Pulmonary artery endothelial cell (primary cell): ENCODE measurements around the gene HES5. TPM values are rescaled to one million over a fixed set of nuclear protein-coding genes. Genes with fewer than 3 reads are reported as not detected.

Experiments
- DNase-seq: peaks from one replicate; pipeline ENCODE4 v3.0.0-alpha.2; 2011; ENCODE audit warnings: low read depth, low spot score
- total RNA-seq: library from RNA; depleted of rRNA; stranded (reverse); fragments of >200 nt; gene quantifications from 2 replicates; pipeline ENCODE4 v1.2.3, GENCODE V29; 2014

The HES5 gene
- total RNA-seq, 1 donor from 2014 or later = not detected

DNA sequence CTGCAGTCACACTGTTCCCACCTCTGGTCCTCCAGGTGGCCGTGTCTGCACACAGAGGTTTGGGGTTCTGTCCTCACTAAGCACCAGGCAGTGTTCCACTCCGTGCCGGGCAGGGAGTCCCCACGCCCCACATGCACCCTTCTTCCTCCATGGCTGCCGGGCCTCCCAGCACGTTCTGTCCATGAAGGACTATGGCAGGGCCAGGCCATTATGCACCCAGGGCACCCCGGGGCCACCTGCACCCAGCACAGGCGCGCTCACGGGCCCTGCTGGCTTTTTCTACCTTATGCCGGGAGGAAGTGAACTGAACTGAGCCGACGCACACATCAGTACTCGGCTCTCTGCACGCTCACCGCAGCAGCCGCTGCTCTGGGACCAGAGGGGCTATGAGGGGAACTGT is 13.9 kb downstream of the HES5 start:
- DNase-seq = no peak

DNA sequence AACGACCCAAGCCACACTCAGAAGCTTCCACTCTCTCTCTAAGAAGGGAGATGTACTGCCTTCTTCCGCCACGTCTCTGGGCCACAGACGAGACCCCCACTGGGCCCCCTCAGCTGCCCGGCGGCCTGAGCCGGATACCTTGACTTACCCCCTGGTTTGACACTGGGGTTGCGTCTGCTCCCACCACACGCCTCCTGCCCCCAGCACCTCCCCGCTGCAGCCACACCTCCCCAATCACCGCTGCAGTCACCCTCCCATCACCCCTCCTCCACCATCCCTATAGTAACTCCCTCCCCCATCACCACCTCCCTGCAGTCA is 14.3 kb downstream of the HES5 start:
- no peak for DNase-seq

DNA sequence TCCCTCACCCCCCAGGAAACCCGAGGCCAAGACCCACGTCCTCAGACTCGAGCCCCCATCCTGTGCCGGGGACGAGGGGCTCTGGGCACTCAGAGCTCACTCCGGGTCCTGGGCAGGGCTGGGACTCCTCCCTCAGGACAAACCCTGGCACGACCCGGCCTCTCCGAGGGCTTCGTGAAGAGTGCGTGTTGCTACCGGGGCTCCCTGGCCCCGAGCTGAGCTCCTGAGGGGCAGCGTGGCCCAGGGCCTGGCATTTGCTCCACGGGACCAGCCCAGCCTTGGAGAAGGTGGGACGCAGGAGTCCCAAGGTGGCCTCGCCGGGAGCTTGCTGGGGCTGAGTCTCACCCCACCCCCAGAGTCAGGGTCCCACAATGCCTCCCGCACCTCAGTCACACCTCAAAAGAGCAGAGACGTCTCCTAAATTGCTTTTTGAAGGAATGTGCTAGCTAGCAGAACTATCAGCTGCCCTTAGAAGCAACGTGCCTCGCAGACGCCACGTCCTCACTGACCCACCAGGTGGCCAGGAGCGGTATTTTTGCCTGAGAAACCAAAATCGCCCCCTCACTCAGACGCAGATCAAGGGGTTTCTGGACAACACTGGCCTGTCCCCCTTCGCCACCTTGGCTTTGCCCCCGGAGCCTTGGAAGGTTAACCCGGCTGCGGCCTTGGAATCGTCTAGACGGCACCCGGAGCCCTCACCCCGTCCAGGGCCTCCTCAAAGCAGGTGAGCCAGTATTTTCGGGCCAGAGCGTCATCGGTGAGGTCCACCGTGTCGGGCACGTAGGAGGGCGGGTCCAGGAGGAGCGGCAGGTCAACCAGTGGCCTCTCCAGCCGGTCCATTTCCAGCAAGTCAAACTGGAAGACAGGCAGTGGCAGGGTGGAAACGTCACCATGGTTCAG is 14.9 kb downstream of the HES5 start:
- DNase-seq = no peak

DNA sequence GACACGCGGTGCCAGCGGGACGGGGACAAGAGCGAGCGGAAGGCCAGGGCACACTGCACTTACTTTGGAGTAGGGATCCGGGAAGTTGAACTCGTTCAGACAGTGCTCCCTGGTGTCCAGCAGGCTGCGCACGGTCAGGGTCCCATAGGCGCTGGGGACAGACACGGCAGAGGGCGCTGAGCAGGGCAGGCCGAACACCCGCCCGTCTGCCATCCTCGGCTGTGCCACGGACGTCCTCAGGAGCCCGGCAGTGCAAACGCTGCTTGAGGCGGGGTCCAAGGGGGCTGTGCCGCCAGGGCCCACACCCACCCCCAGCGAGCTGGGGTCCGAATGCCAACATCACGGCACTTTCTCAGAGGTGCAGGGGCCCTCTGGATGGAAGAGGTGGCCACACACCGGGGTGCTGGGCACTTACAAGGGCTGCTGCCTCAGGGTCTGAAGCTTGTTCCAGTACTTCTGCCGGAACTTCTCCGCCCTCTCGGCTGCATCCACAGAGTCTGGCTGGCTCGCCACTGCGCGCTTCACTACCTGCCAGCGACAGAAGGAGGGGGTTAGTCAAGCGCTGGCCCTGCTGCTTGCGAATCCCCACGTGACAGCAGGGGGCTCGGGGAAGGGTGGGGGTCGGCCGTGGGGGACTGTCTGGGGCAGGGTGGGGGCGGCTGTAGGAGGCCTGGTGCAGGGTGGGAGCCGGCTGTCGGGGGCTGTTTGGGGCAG is 16.0 kb downstream of the HES5 start:
- DNase-seq = no peak

DNA sequence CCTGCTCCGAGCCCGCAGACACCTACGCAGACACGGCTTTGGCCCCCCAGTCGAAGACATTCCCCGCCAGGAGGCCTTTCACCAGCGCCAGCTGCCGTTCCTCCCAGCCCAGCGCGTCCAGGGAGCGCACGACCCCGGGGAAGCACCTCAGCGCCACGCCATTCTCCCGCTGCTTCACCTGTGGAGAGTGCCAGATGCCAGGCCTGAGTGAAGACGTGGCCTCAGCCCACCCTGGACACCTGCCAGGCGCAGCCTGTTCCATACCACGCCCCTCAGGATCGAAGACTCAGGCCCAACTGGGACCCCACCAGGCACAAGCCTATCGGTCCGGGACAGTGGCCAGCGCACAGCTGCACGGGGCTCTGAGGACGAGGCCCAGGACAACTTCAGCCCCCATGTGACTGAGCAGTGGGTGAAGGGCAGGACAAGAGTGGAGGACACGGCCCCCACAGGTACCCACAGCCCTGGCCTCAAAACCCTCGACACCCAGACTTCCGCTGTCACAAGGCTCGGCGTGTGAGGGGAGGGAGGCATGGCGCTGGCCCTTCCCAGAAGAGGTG is 17.1 kb downstream of the HES5 start:
- DNase-seq = no peak

DNA sequence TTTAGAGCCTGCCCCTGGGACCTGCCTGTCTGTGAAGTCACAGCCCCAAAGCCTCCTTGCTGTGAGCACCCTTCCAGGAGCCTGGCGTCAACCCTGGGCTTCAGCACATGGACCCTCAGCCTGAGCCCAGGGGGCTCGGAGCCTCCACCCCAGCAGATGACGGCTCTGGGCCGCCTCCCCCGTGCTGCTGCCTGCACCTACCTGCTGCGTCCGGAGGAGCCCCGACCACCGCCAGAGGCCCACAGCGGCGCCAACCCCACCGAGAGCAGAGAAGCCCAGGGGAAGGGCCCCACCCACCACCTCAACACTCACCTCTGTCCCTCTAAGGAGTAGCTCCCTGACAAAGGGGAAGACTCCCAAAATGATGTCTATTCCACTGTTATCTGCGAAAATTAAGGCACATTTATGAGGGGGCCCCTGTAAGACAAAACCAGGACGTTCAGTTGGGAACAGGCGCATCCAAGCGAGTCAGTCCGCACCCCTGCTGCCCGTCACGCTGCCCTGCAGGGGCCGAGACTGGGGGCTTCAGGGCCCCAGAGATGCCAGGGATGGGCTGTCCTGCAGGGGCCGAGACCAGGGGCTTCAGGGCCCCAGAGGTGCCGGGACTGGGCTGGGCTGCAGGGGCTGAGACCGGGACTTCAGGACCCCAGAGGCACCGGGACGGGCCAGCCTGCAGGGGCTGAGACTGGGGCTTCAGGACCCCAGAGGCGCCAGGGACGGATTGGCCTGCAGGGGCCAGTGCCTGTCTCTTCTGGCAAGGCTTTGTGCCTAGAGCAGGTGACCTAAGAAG is 19.5 kb downstream of the HES5 start:
- DNase-seq = no peak

DNA sequence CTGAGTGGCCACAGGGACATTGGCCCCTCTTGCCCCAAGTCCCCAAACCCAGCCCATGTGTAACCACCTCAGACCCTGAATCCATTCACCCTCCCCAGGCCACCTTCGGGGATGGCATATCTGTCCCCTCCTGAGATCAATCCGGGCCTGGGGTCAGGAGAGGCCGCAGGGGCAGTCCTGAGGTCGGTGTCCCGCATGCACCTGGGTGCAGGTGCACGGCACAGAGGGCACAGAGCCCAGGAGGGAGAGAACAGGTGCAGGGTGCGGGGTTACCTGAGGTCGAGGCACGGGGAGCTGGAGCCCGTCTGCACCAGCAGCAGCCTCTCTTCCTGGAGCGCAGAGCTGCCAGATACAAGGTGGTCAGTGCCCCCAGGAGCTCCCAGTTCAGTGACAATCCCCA is 20.5 kb downstream of the HES5 start:
- no peak for DNase-seq

DNA sequence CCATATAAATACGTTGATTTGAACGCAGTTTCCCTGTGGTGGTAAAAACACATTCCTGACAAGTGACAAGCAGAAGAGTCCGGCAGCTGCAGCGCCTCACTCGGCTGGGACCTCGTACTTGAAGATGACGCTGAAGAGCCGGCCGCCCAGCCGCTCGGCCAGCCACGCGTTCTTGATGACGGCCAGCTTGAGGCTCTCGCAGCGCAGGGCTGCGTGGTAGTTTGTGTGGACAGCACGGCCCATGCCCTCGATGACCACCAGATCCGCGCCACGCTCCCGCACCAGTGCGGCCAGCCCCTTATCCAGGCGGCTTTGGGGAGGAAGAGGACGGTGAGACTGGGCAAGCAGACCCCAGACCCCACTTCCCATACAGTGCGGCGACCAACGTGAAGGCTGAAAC is 21.3 kb downstream of the HES5 start:
- DNase-seq = no peak

DNA sequence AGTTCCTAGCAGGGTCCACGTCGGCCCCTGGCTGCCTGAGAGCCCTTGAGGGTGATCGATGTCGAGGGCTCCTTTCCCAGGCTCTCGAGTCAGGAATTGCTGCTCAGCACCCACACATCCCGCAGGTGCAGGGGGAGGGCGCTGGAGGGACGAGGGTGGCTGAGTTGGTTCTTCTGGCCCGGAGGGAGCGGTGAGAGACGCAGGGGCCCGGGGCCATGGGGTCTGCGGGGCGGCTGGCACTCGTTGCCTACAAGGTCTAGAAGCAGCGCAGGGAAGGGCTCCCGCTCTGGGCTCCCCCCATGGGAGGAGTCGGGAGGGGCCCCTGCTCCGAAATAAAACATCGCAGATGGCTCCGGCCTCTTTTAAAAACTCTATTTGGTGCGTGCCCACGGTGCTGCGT is 21.9 kb downstream of the HES5 start:
- no peak for DNase-seq

DNA sequence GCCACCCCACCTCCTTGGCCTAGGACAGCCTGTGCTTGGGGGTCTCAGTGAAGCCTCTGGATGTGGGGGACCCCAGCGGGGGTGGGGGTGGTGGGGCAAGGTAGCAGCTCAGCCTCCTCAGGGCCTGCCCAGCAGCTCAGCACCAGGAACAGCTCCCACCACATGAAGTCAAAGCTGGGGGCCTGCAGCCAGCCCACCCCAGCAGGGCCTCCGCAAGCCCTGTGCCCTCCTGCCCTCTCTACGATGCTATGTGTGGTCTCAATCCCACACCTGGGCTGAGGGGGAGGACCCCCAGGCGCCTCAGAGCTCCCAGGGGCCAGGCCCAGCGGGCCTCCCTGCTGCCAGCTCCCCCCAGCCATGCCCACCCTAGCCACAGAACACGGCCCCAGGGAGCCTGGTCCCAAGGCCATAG is 22.3 kb downstream of the HES5 start:
- no peak for DNase-seq

DNA sequence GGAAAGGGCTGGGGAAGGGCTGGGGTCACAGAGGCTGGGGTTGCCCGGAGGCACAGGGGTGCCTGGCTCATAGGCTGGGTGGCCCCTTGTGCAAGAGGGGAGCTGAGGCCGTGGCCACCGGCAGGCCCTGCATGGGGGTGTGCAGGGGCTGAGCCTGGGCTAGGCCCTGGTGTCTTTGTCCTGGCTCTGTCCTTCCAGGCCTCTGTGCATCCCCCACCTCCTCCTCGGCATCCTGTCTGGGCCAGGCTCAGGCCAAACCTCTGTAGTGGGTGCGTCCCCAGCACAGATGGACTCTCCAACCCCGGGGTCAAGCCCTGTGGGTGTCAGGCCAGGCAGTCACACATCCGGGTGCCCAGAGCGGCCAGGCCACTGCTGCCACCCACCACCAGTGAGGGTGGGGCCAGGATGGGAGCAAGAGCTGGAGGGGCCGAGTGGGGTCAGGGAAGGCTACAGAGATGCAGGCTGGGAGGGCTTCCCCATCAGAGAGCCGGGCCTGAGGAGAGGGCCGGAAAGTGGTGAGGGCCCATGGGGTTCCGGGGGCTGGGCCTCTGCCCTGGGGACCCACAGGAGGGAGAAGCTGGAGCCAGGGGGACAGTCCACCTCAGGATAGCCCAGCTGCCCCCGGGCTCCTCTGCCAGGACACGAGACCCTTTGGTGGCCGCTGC is 23.0 kb downstream of the HES5 start:
- no peak for DNase-seq

DNA sequence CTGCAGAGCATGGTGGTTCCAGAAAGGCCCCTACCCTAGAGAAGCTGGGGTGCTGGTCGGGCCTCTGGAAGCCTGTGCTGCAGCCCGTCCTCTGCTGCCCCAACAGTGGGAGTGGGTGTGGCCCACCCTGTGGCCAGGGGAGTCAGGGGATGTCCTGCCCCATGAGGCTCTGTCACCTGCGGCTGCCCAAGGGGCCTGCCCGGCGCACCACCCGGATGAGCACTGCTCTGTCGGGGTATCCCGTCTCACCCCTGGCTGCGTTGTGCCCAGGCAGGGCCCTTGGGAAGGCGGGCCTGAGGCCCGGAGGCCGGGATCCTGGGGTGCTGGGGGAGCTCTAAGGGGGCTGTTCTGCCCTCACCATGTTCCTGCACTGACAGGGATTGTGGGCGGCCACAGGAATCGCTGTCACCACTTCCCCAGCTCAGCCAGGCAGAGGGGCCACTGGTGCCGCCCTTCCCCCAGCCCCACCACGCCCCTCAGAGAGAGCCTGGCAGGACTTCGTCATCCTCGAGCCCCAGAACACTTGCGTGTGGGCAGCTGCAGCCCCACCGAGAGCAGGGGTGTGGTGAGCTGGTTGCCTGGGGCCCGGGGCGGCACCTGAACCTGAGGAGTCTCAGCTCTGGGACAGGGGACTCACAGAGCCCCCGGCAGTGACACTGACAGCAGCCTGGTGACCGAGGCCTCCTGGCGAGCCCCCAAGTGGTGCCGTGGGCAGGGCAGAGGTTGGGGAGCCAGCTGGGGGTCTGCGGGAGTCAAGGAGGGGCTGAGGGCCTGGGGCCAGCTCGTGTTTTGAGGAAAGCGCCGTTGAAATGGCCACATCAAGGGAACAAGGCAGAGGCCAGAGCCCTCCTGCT is 23.8 kb downstream of the HES5 start:
- no peak for DNase-seq

DNA sequence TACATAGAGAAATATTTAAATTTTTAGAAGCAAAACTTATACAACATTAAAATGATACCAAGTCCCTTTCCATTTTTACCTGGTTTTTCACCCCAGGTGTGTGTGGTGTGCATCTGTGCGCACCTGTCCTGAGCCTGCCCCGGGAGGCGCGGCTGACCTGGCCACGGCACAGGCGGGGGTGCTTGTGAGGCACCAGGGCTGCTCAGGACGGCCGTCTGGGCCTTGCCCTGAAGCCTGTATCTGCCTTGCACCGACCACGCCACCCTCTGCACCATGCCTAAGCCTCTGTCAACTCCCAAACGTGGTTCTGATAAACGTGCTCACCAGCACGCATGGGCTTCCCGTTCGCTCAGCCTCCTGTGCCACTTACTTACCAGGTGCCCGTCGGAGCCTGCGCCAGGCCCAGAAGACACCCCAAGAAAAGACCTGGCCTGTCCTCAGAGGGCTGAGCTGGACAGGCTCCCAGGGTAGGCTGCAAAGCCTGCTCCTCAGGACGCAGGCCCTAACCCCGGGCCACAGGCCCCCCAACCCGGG is 24.5 kb downstream of the HES5 start:
- DNase-seq = no peak

DNA sequence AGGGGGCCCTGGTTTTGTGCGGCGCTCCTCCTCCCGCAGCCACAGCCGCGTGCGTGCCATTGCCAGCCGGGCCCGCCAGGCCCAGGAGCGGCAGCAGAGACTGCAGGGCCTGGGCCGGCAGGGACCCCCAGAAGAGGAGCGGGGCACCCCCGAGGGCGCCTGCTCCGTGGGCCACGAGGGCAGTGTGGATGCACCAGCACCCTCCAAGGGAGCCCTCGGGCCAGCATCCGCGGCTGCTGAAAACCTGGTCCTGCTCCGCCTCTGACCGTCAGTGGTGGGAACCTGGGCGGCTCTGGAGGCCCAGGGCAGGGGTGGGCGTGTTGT is 25.2 kb downstream of the HES5 start:
- no peak for DNase-seq

DNA sequence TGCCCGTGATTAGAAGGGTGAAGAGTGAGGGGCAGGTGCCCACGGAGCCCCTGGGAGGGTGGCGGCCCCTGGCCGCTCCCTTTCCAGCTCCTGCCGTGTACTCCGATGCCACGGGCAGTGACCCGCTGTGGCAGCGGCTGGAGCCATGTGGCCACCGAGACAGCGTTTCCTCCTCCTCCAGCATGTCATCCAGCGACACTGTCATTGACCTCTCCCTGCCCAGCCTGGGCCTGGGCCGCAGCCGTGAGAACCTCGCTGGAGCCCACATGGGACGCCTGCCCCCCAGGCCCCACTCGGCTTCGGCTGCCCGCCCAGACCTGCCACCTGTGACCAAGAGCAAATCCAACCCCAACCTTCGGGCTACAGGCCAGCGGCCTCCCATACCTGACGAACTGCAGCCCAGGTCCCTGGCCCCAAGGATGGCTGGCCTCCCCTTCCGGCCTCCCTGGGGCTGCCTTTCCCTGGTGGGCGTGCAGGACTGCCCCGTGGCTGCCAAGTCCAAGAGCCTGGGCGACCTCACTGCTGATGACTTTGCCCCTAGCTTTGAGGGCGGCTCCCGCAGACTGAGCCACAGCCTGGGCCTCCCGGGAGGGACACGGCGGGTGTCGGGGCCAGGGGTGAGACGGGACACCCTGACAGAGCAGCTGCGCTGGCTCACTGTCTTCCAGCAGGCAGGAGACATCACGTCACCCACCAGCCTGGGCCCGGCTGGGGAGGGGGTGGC is 25.7 kb downstream of the HES5 start:
- no peak for DNase-seq

DNA sequence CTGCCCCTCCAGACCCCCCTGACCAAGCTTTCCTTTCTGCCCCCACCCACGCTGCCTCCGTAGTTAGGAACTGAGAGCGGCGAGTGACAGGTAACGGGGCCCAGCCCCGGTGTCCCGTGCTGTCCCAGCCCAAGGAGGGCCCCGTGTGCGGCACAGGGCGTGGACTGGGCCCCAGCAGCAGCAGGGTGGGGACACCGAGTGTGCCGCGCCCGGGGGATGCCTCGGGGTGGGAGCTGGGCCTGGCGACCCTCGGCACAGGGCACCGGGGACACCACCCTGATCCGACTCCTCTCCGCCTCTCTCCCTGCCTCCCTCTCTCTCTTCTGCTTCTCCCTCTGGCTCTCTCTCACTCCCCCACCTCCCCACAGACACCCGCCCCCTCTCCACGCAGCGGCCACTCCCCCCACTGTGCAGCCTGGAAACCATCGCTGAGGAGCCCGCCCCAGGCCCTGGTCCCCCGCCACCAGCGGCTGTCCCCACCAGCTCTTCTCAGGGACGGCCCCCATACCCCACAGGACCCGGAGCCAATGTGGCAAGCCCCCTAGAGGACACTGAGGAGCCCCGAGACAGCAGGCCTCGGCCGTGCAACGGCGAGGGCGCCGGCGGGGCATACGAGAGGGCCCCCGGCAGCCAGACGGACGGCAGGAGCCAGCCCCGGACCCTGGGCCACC is 26.4 kb downstream of the HES5 start:
- no peak for DNase-seq

DNA sequence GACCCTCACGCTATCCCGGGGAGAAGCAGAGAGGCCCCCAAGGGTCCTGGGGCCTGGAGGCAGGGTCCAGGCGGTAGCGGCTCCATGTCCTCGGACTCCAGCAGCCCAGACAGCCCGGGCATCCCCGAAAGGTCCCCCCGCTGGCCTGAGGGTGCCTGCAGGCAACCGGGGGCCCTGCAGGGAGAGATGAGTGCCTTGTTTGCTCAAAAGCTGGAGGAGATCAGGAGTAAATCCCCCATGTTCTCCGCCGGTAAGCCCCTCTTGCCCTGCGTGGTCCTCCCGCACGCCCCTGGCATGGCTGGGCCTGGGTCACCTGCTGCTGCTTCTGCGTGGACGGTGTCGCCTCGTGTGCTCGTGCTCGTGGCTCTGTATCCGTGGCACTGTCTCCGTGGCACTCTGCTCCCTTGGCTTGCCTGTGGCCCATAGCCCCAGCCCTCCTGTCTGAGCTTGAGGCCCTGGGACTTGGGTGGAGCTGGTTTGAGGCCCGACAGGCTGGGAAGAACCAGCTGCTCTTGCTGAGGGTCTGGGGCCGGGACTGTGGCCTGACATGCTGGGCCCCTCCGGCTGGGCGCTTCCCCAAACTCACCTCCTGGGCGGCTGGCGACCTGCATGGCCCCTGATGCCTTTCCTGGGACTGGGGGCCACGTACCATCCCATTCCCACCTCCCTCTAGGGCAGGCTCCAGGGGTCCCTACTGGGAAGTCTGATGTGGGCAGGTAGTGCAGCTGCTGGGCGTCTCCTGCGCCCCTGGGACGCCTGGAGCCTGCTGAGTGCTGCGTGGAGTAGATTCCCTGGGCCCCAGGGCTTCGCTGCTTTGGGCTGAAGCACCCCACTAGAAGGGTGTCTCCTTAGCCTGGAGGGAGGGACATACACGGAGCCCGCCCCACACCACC is 27.2 kb downstream of the HES5 start:
- no peak for DNase-seq

DNA sequence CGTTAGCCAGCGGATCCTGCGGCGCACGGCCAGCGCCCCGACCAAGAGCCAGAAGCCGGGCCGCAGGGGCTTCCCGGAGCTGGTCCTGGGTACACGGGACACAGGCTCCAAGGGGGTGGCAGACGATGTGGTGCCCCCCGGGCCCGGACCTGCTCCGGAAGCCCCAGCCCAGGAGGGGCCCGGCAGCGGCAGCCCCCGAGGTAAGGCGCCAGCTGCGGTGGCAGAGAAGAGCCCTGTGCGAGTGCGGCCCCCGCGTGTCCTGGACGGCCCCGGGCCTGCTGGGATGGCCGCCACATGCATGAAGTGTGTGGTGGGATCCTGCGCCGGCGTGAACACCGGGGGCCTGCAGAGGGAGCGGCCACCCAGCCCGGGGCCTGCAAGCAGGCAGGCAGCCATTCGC is 27.9 kb downstream of the HES5 start:
- no peak for DNase-seq
